HepG2 (cell line): Measurements from ENCODE around the gene PIGV. TPM values are rescaled to one million over a fixed set of nuclear protein-coding genes. Genes with fewer than 3 reads are reported as not detected.
A peak's percentile ranks its signal among the peaks of the same experiment; 100 is the strongest.

Source experiments
- ATAC-seq: fragments of 200-7000 bp; cut with Tn5 transposase; 3 replicates; pipeline ENCODE4 v1.9.1; 2020; ENCODE audit warnings: mild to moderate bottlenecking, moderate library complexity
- BruUV-seq: library from RNA; stranded (reverse); fragments of 400-500 nt; replicated peaks from 2 replicates; lab custom pipeline; 2021; lab: Mats Ljungman, UMichigan
- CTCF ChIA-PET: fragments of 300-600 bp; formaldehyde crosslinking; extraction: SDS; loops from one replicate; lab custom pipeline; 2021; ENCODE audit warnings: low total read pairs, inconsistent platforms, low intra/inter-chr PET ratio; lab: Yijun Ruan, JAX
- POLR2A ChIA-PET: fragments of 350-600 bp; sonication (Branson Sonifier 250); formaldehyde crosslinking; loops from one replicate; lab custom pipeline; 2020; ENCODE audit warnings: antibody characterized with exemption, inconsistent platforms; lab: Yijun Ruan, JAX
- DNase-seq: peaks from one replicate; pipeline ENCODE4 v3.0.0-alpha.2; 2015; ENCODE audit warnings: low spot score
- FAIRE-seq: peaks from 3 replicates; lab custom pipeline; 2011; peaks lifted over from hg19 to GRCh38; lab: Jason Lieb, UNC
- H2AFZ ChIP-seq: one replicate; pipeline ENCODE4 v1.6.1; 2011; ENCODE audit warnings: low read length, inconsistent platforms
- H3K27ac ChIP-seq: fragments of 300-600 bp; 3 replicates; pipeline ENCODE4 v1.8.0; 2011; ENCODE audit warnings: mixed run types, mild to moderate bottlenecking, mixed read lengths, low read length, inconsistent platforms; ENCODE audit not compliant: insufficient read depth; ENCODE audit errors: extremely low read length
- H3K27me3 ChIP-seq, 2 experiments: fragments of 200-600 bp in 1 of 2; 2 replicates in 1 of 2; 3 replicates in 1 of 2; pipeline versions ENCODE4 v1.6.0 to v1.8.0; 2011; ENCODE audit warnings: low read length in 2 of 2, mild to moderate bottlenecking in 2 of 2, moderate library complexity in 2 of 2, inconsistent platforms in 1 of 2; ENCODE audit not compliant: insufficient read depth in 2 of 2, control insufficient read depth in 1 of 2
- H3K36me3 ChIP-seq, 2 experiments: fragments of 200-600 bp in 1 of 2; replicated peaks in 1 of 2; 2 replicates in 1 of 2; 3 replicates in 1 of 2; pipeline versions ENCODE4 v1.5.1 to v1.8.0; 2011; ENCODE audit warnings: low read length in 2 of 2, inconsistent platforms in 1 of 2; ENCODE audit not compliant: insufficient read depth in 2 of 2, control insufficient read depth in 1 of 2
- H3K4me1 ChIP-seq: 2 replicates; pipeline ENCODE4 v1.5.1; 2012; ENCODE audit warnings: low read length, inconsistent platforms; ENCODE audit not compliant: insufficient read depth
- H3K4me2 ChIP-seq: 2 replicates; pipeline ENCODE4 v1.6.0; 2011; ENCODE audit warnings: low read depth, low read length, inconsistent platforms
- H3K4me3 ChIP-seq, 3 experiments: fragments of 200-600 bp in 1 of 3; sonication (generic), shearing (Covaris generic) in 1 of 3; replicated peaks in 1 of 3; 2 replicates each; pipeline ENCODE4 v1.5.1; 2011 to 2016; ENCODE audit warnings: low read length in 3 of 3, inconsistent platforms in 2 of 3, low read depth in 2 of 3, mild to moderate bottlenecking in 2 of 3, control low read depth in 1 of 3, mixed read lengths in 1 of 3; ENCODE audit not compliant: insufficient read depth in 1 of 3
- H3K79me2 ChIP-seq: one replicate; pipeline ENCODE4 v1.6.1; 2011; ENCODE audit warnings: low read length, inconsistent platforms; ENCODE audit not compliant: insufficient read depth
- H3K9ac ChIP-seq: 2 replicates; pipeline ENCODE4 v1.6.0; 2011; ENCODE audit warnings: mild to moderate bottlenecking, low read depth, low read length, inconsistent platforms; ENCODE audit not compliant: insufficient read depth
- H3K9me3 ChIP-seq: 2 replicates; pipeline ENCODE4 v1.5.1; 2012; ENCODE audit warnings: mild to moderate bottlenecking, low read length
- H4K20me1 ChIP-seq: 2 replicates; pipeline ENCODE4 v1.6.0; 2011; ENCODE audit warnings: inconsistent platforms, mild to moderate bottlenecking, low read length, moderate library complexity; ENCODE audit not compliant: insufficient read depth
- HNRNPUL1 ChIP-seq: fragments of 200-400 bp; formaldehyde crosslinking; IDR thresholded peaks from 2 replicates; pipeline ENCODE4 v1.6.1; 2017; ENCODE audit warnings: low read depth, mild to moderate bottlenecking, low read length, moderate library complexity
- NKX3-1 ChIP-seq: sonication (generic); formaldehyde crosslinking; IDR thresholded peaks from 2 replicates; pipeline ENCODE4 v1.5.0; 2020; ENCODE audit warnings: missing genetic modification reagents
- SAP130 ChIP-seq: IDR thresholded peaks from 2 replicates; pipeline ENCODE4 v1.6.1; 2016; ENCODE audit warnings: low read depth
- SNAPC4 ChIP-seq: sonication (generic); formaldehyde crosslinking; IDR thresholded peaks from 2 replicates; pipeline ENCODE4 v1.4.0; 2020; ENCODE audit warnings: mild to moderate bottlenecking, missing genetic modification reagents
- SOX13 ChIP-seq, 3 experiments: fragments of 450-650 bp in 1 of 3; sonication (generic) in 1 of 3; formaldehyde crosslinking in 1 of 3; IDR thresholded peaks in 2 of 3; conservative IDR thresholded peaks in 1 of 3; 2 replicates each; pipeline versions ENCODE4 v1.5.0 to v1.6.1; 2016 to 2020; ENCODE audit warnings: antibody characterized with exemption in 1 of 3, mild to moderate bottlenecking in 1 of 3, missing compliant biosample characterization in 1 of 3, missing genetic modification reagents in 1 of 3, moderate library complexity in 1 of 3
- TAF1 ChIP-seq: sonication (generic); formaldehyde crosslinking; IDR thresholded peaks from 2 replicates; pipeline ENCODE4 v1.4.0; 2020; ENCODE audit warnings: missing genetic modification reagents
- WGBS: methylation state at CpG from one replicate; pipeline ENCODE4 v1.1.6; 2017; ENCODE audit warnings: low lambda C conversion rate; 5-methylcytosine and 5-hydroxymethylcytosine counted together
- in situ Hi-C: cut with HindIII; loops from 2 replicates; pipeline ENCODE4 v1.10.0; 2017; ENCODE audit warnings: low pct_unique_long_range_greater_than_20kb; ENCODE audit not compliant: extremely low pct_ligation_motif_present
- intact Hi-C: fragments of 100-400 bp; cut with micrococcal nuclease; formaldehyde crosslinking; loops from one replicate; pipeline ENCODE4 v1.10.0; 2022; ENCODE audit not compliant: unreplicated experiment
- polyA plus RNA-seq, 8 experiments: library from polyadenylated mRNA; depleted of rRNA in 3 of 8; stranded (reverse) in 7 of 8; unstranded in 1 of 8; fragments of >200 nt; fragmentation: Illumina TruSeq in 4 of 8; extraction: Trizol in 4 of 8; gene quantifications; 2 replicates each; pipeline versions ENCODE4 v1.2.1 to v1.2.3, GENCODE V29; 2011 to 2016; ENCODE audit warnings: low read depth in 4 of 8, missing spikeins in 1 of 8, mixed read lengths in 1 of 8; ENCODE audit not compliant: insufficient read depth in 1 of 8
- total RNA-seq, 5 experiments: library from RNA; depleted of rRNA; stranded (reverse); fragments of >200 nt; fragmentation: Illumina TruSeq; extraction: Trizol; gene quantifications; 2 replicates each; pipeline ENCODE4 v1.2.3, GENCODE V29; 2016; ENCODE audit warnings: low read depth in 1 of 5
- TF ChIP-seq, protein P1 (sequence below): sonication (generic); formaldehyde crosslinking; IDR thresholded peaks from 2 replicates; pipeline ENCODE4 v1.5.1; 2020; ENCODE audit warnings: mild to moderate bottlenecking, moderate library complexity, missing genetic modification reagents

PIGV gene
- total and polyA plus RNA-seq, 2 of the 13 experiments (the other 11 are each of a cell fraction or from before 2014, with no cell fraction given): 13.5 to 22.7 TPM

GRCh38 chr1:26787706-26788514, at the start of gene PIGV (continued):
- TF ChIP-seq NKX3-1 (CRISPR knock-in tag) (no peak), SAP130 (CRISPR knock-in tag) (peak; percentile 56), SNAPC4 (no peak), TAF1 (CRISPR knock-in tag) (peak; percentile 47; the same call in 1 of the 2 replicates)
- TF ChIP-seq, all 625 proteins: peak for 171

GRCh38 chr1:26739329-26739914, 48.3 kb upstream of the PIGV start:
- FAIRE-seq: no peak
- Histone ChIP-seq H2AFZ (no peak overlapping the region), H4K20me1 (no peaks in the 10 kb centered on the region; the same call in 1 of the 2 replicates), H3K9ac (no peak overlapping the region), H3K4me2 (no peak overlapping the region), H3K27me3 (no peaks in the 10 kb centered on the region), H3K27ac (no peak overlapping the region), H3K4me1 (peaks cover 13% of the 10 kb centered on the region; the same call in 1 of the 2 replicates), H3K4me3 (no peak overlapping the region), H3K9me3 (no peaks in the 10 kb centered on the region), H3K79me2 (peaks cover 24% of the 10 kb centered on the region), H3K36me3 (peaks cover 18 to 73% of the 10 kb centered on the region in 2 experiments)
- CTCF ChIA-PET: no interaction called here
- BruUV-seq: no TSS peak
- intact Hi-C loops (no loop called here), in situ Hi-C loops (no loop called here)
- no peak for ATAC-seq
- no peak for DNase-seq
- POLR2A ChIA-PET: no interaction called here
- WGBS: 97% methylated on average over 4 of the region's 4 CpGs
- no peak for TF ChIP-seq HNRNPUL1
- TF ChIP-seq SOX13 (IDR thresholded peaks at IDR 0.05): no peak
- no peak for TF ChIP-seq SOX13 (CRISPR knock-in tag; conservative IDR thresholded peaks at IDR 0.05 in 1 of 2, IDR thresholded peaks at IDR 0.05 in 1 of 2)
- TF ChIP-seq, protein P1, sequence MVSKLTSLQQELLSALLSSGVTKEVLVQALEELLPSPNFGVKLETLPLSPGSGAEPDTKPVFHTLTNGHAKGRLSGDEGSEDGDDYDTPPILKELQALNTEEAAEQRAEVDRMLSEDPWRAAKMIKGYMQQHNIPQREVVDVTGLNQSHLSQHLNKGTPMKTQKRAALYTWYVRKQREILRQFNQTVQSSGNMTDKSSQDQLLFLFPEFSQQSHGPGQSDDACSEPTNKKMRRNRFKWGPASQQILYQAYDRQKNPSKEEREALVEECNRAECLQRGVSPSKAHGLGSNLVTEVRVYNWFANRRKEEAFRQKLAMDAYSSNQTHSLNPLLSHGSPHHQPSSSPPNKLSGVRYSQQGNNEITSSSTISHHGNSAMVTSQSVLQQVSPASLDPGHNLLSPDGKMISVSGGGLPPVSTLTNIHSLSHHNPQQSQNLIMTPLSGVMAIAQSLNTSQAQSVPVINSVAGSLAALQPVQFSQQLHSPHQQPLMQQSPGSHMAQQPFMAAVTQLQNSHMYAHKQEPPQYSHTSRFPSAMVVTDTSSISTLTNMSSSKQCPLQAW (CRISPR knock-in tag): no peak
